A673 (cell line): ENCODE results near the gene HPN. TPM values are rescaled to one million over a fixed set of nuclear protein-coding genes. Genes with fewer than 3 reads are reported as not detected.

Experiments used
- BruUV-seq: library from RNA; stranded (reverse); fragments of 400-500 nt; replicated peaks from 2 replicates; lab custom pipeline; 2021; lab: Mats Ljungman, UMichigan
- CTCF ChIA-PET: fragments of 300-600 bp; sonication (Branson Sonifier 250); formaldehyde crosslinking; loops from one replicate; lab custom pipeline; 2022; ENCODE audit warnings: antibody characterized with exemption; lab: Charles Lee
- POLR2A ChIA-PET: fragments of 300-600 bp; sonication (Branson Sonifier 250); formaldehyde crosslinking; loops from one replicate; lab custom pipeline; 2022; ENCODE audit warnings: antibody characterized with exemption; ENCODE audit not compliant: low non-redundant PET; lab: Charles Lee
- DNase-seq: peaks from one replicate; pipeline ENCODE4 v3.0.0-alpha.2; 2015; ENCODE audit warnings: low spot score
- H3K27ac ChIP-seq: fragments of 200-600 bp; sonication (generic); 2 replicates; pipeline ENCODE4 v1.5.1; 2016; ENCODE audit warnings: mixed run types, low read depth, mild to moderate bottlenecking, mixed read lengths, antibody characterized with exemption, low read length; ENCODE audit not compliant: poor library complexity, severe bottlenecking
- H3K27me3 ChIP-seq: fragments of 200-600 bp; sonication (generic); replicated peaks from 2 replicates; pipeline ENCODE4 v1.6.1; 2017; ENCODE audit warnings: mixed run types, low read depth, mild to moderate bottlenecking, mixed read lengths, antibody characterized with exemption, low read length; ENCODE audit not compliant: insufficient read depth, poor library complexity
- H3K36me3 ChIP-seq: fragments of 200-600 bp; sonication (generic); 2 replicates; pipeline ENCODE4 v1.6.1; 2016; ENCODE audit warnings: mixed run types, mild to moderate bottlenecking, mixed read lengths, antibody characterized with exemption, low read length; ENCODE audit not compliant: insufficient read depth, poor library complexity, severe bottlenecking
- H3K4me1 ChIP-seq: fragments of 200-600 bp; sonication (generic); 2 replicates; pipeline ENCODE4 v1.6.1; 2017; ENCODE audit warnings: mixed run types, mild to moderate bottlenecking, mixed read lengths, antibody characterized with exemption, low read length; ENCODE audit not compliant: insufficient read depth, poor library complexity, severe bottlenecking
- H3K4me3 ChIP-seq: fragments of 200-600 bp; sonication (generic); 2 replicates; pipeline ENCODE4 v1.5.1; 2016; ENCODE audit warnings: low read depth, mixed run types, mild to moderate bottlenecking, mixed read lengths, low read length; ENCODE audit not compliant: poor library complexity, severe bottlenecking
- H3K9me3 ChIP-seq: fragments of 200-600 bp; sonication (generic); 2 replicates; pipeline ENCODE4 v1.6.1; 2016; ENCODE audit warnings: mixed run types, low read depth, mild to moderate bottlenecking, mixed read lengths, antibody characterized with exemption, low read length; ENCODE audit not compliant: poor library complexity, severe bottlenecking
- CTCF ChIP-seq: fragments of 300-800, 200-600 bp; sonication (generic); conservative IDR thresholded peaks from 2 replicates; pipeline ENCODE4 v1.5.1; 2017; ENCODE audit warnings: low read depth, mild to moderate bottlenecking, antibody characterized with exemption, low read length, moderate library complexity, mixed read lengths
- EZH2 ChIP-seq: fragments of 200-600 bp; sonication (generic); IDR thresholded peaks from 2 replicates; pipeline ENCODE4 v1.6.1; 2017; ENCODE audit warnings: borderline replicate concordance, low read depth, mild to moderate bottlenecking, mixed read lengths, antibody characterized with exemption, low read length; ENCODE audit not compliant: poor library complexity, severe bottlenecking
- intact Hi-C: fragments of 100-400 bp; cut with micrococcal nuclease; formaldehyde crosslinking; loops from one replicate; pipeline ENCODE4 v1.10.0; 2022; ENCODE audit not compliant: unreplicated experiment
- total RNA-seq: library from RNA; stranded (reverse); gene quantifications from 2 replicates; pipeline ENCODE4 v1.2.3, GENCODE V29; 2021

Gene HPN
- total RNA-seq, 1 experiment from 2014 or later = not detected

GRCh38 chr19:35015954-35016351 is 25.6 kb upstream of the HPN start:
- ChIA-PET CTCF (no interaction called here), POLR2A (no interaction called here)
- Histone ChIP-seq H3K36me3 (peaks cover 77% of the 10 kb centered on the region), H3K27ac (no peak overlapping the region), H3K27me3 (no peaks in the 10 kb centered on the region), H3K4me1 (no peaks in the 10 kb centered on the region), H3K4me3 (no peak overlapping the region), H3K9me3 (no peaks in the 10 kb centered on the region)
- TF ChIP-seq EZH2 (no peak), CTCF (no peak)
- no peak for DNase-seq
- BruUV-seq = no TSS peak
- intact Hi-C loops = loop anchor here (10.0 kb wide), 1 partner anchor 181 kb away; no protein-coding TSS in a partner anchor

- BruUV-seq = no TSS peak
- H3K9me3 ChIP-seq = no peaks in the 10 kb centered on the region
- no peak overlapping the region for H3K27ac ChIP-seq
- intact Hi-C loops = loop anchor here (10.0 kb wide), 1 partner anchor 183 kb away; no protein-coding TSS in a partner anchor
- no peak overlapping the region for H3K4me3 ChIP-seq
- H3K27me3 ChIP-seq = no peaks in the 10 kb centered on the region
- ChIA-PET POLR2A (no interaction called here), CTCF (no interaction called here)
- TF ChIP-seq EZH2 (no peak), CTCF (no peak)
- H3K4me1 ChIP-seq = no peaks in the 10 kb centered on the region
- H3K36me3 ChIP-seq = peaks cover 74% of the 10 kb centered on the region
- no peak for DNase-seq
These were observed 24.0 kb upstream of the HPN start for GRCh38 chr19:35017507-35017906.

- POLR2A ChIA-PET = no interaction called here
These were observed 23.1 kb upstream of the HPN start for GRCh38 chr19:35018379-35018778.

More at GRCh38 chr19:35018379-35018778, 23.1 kb upstream of the HPN start:
- TF ChIP-seq EZH2 (no peak), CTCF (no peak)
- Histone ChIP-seq H3K9me3 (no peaks in the 10 kb centered on the region), H3K27me3 (no peaks in the 10 kb centered on the region), H3K36me3 (peaks cover 77% of the 10 kb centered on the region), H3K4me3 (no peak overlapping the region), H3K4me1 (no peaks in the 10 kb centered on the region), H3K27ac (no peak overlapping the region)
- intact Hi-C loops = loop anchor here (10.0 kb wide), 1 partner anchor 184 kb away; no protein-coding TSS in a partner anchor
- BruUV-seq = no TSS peak
- DNase-seq = no peak
- CTCF ChIA-PET = no interaction called here
